Effector CD8-positive, alpha-beta T cell (primary cell): Measurements from ENCODE around the gene COL27A1.

Source experiments
- DNase-seq: peaks from one replicate; lab custom pipeline; 2025; lab: John Stamatoyannopoulos, UW

Gene COL27A1

GRCh38 chr9:114168281-114169028 lies 13.1 kb downstream of the COL27A1 start:
- DNase-seq, result no peak

GRCh38 chr9:114169029-114169951 lies 14.0 kb downstream of the COL27A1 start:
- DNase-seq, result no peak

GRCh38 chr9:114169952-114170770 lies 14.8 kb downstream of the COL27A1 start:
- no peak for DNase-seq

GRCh38 chr9:114170771-114171461 lies 15.6 kb downstream of the COL27A1 start:
- DNase-seq, result no peak

GRCh38 chr9:114171500-114171899 lies 16.2 kb downstream of the COL27A1 start:
- DNase-seq, result no peak

- no peak for DNase-seq
Observed at GRCh38 chr9:114172981-114173833, 17.9 kb downstream of the COL27A1 start.

- no peak for DNase-seq
Observed at GRCh38 chr9:114174557-114174875, 19.2 kb downstream of the COL27A1 start.

- DNase-seq, result no peak
Observed at GRCh38 chr9:114174876-114175771, 19.8 kb downstream of the COL27A1 start.

- no peak for DNase-seq
Observed at GRCh38 chr9:114176624-114177291, 21.4 kb downstream of the COL27A1 start.

- DNase-seq, result no peak
Observed at GRCh38 chr9:114177423-114178064, 22.2 kb downstream of the COL27A1 start.

GRCh38 chr9:114178076-114178475 lies 22.7 kb downstream of the COL27A1 start:
- DNase-seq, result no peak

GRCh38 chr9:114178756-114179450 lies 23.6 kb downstream of the COL27A1 start:
- no peak for DNase-seq

GRCh38 chr9:114179516-114179915 lies 24.2 kb downstream of the COL27A1 start:
- no peak for DNase-seq

GRCh38 chr9:114180696-114181606 lies 25.6 kb downstream of the COL27A1 start:
- DNase-seq, result no peak

GRCh38 chr9:114181607-114182409 lies 26.5 kb downstream of the COL27A1 start:
- no peak for DNase-seq

- no peak for DNase-seq
Observed at GRCh38 chr9:114183006-114183405, 27.7 kb downstream of the COL27A1 start.
